HG03064 (cell line): Measurements from ENCODE around the gene PHC3.

Experiments
- ATAC-seq: cut with Tn5 transposase; IDR thresholded peaks from one replicate; pipeline ENCODE4 v1.9.1; 2021; ENCODE audit warnings: low read depth; ENCODE audit not compliant: unreplicated experiment

PHC3 gene

GRCh38 chr3:170079536-170080165, 101.9 kb downstream of the PHC3 start:
- no peak for ATAC-seq

GRCh38 chr3:170078620-170079281, 102.8 kb downstream of the PHC3 start:
- ATAC-seq, result no peak

- no peak for ATAC-seq
Observed at GRCh38 chr3:170077361-170077760, 104.2 kb downstream of the PHC3 start.

GRCh38 chr3:170076715-170077238, 104.8 kb downstream of the PHC3 start:
- ATAC-seq, result no peak

GRCh38 chr3:170075441-170076091, 106.0 kb downstream of the PHC3 start:
- ATAC-seq, result no peak

GRCh38 chr3:170064108-170064507, 117.4 kb downstream of the PHC3 start:
- ATAC-seq, result no peak

- ATAC-seq, result no peak
Observed at GRCh38 chr3:170063691-170064090, 117.8 kb downstream of the PHC3 start.

- ATAC-seq, result no peak
Observed at GRCh38 chr3:170062769-170063168, 118.8 kb downstream of the PHC3 start.

GRCh38 chr3:170062068-170062467, 119.5 kb downstream of the PHC3 start:
- no peak for ATAC-seq

GRCh38 chr3:170059447-170059846, 122.1 kb downstream of the PHC3 start:
- ATAC-seq, result no peak

- ATAC-seq, result no peak
Observed at GRCh38 chr3:170058127-170058526, 123.4 kb downstream of the PHC3 start.

- ATAC-seq, result no peak
Observed at GRCh38 chr3:170057550-170057949, 124.0 kb downstream of the PHC3 start.

- peak; percentile 86 for ATAC-seq
Observed at GRCh38 chr3:170056710-170057454, 124.7 kb downstream of the PHC3 start.

- ATAC-seq, result peak; percentile 58
Observed at GRCh38 chr3:170055209-170055608, 126.3 kb downstream of the PHC3 start.

GRCh38 chr3:170054204-170054603, 127.3 kb downstream of the PHC3 start:
- no peak for ATAC-seq

GRCh38 chr3:170052398-170052797, 129.1 kb downstream of the PHC3 start:
- no peak for ATAC-seq

- ATAC-seq, result no peak
Observed at GRCh38 chr3:170050753-170051152, 130.8 kb downstream of the PHC3 start.

GRCh38 chr3:170049146-170050000, 132.2 kb downstream of the PHC3 start:
- ATAC-seq, result no peak

- no peak for ATAC-seq
Observed at GRCh38 chr3:170047133-170047404, 134.5 kb downstream of the PHC3 start.
